Progenitor cell of endocrine pancreas (in vitro differentiated cells): Measurements from ENCODE around the gene ZCWPW1. TPM values are rescaled to one million over a fixed set of nuclear protein-coding genes. Genes with fewer than 3 reads are reported as not detected.

ENCODE experiments used
- DNase-seq: peaks from one replicate; pipeline ENCODE4 v3.0.0; 2021; ENCODE audit warnings: low spot score; ENCODE audit not compliant: unreplicated experiment
- H3K27ac Mint-ChIP-seq: 2 replicates; pipeline ENCODE4 v1.8.0; 2021; ENCODE audit warnings: mild to moderate bottlenecking, moderate library complexity, mixed read lengths
- H3K27me3 Mint-ChIP-seq: 2 replicates; pipeline ENCODE4 v1.8.0; 2021; ENCODE audit warnings: mixed read lengths
- H3K36me3 Mint-ChIP-seq: 2 replicates; pipeline ENCODE4 v1.8.0; 2022; ENCODE audit warnings: mixed read lengths; ENCODE audit not compliant: insufficient read depth
- H3K4me1 Mint-ChIP-seq: 2 replicates; pipeline ENCODE4 v1.8.0; 2021; ENCODE audit warnings: low read depth, mixed read lengths
- H3K4me3 Mint-ChIP-seq: 2 replicates; pipeline ENCODE4 v1.8.0; 2021; ENCODE audit warnings: low read depth, mild to moderate bottlenecking, moderate library complexity, mixed read lengths
- H3K9me3 Mint-ChIP-seq: 2 replicates; pipeline ENCODE4 v1.8.0; 2021; ENCODE audit warnings: low read depth, mixed read lengths
- long read RNA-seq: library from polyadenylated mRNA; unstranded; transcript quantifications from one replicate; pipeline ENCODE4 v2.0.0, GENCODE V29; 2020
- total RNA-seq: library from RNA; stranded (reverse); gene quantifications from 2 replicates; pipeline ENCODE4 v1.2.1, GENCODE V29; 2021
- TF ChIP-seq, protein P1 (sequence below): fragments of 200-600 bp; sonication (generic); IDR thresholded peaks from one replicate; pipeline ENCODE4 v1.5.0; 2021; ENCODE audit warnings: antibody characterized with exemption, mild to moderate bottlenecking; ENCODE audit not compliant: unreplicated experiment

The ZCWPW1 gene, protein sequence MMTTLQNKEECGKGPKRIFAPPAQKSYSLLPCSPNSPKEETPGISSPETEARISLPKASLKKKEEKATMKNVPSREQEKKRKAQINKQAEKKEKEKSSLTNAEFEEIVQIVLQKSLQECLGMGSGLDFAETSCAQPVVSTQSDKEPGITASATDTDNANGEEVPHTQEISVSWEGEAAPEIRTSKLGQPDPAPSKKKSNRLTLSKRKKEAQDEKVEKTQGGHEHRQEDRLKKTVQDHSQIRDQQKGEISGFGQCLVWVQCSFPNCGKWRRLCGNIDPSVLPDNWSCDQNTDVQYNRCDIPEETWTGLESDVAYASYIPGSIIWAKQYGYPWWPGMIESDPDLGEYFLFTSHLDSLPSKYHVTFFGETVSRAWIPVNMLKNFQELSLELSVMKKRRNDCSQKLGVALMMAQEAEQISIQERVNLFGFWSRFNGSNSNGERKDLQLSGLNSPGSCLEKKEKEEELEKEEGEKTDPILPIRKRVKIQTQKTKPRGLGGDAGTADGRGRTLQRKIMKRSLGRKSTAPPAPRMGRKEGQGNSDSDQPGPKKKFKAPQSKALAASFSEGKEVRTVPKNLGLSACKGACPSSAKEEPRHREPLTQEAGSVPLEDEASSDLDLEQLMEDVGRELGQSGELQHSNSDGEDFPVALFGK
- 2.5 and 3.8 TPM in 2 replicates for total RNA-seq
- long read RNA-seq, partial matches to known transcripts = 0 of 2 reads
- long read RNA-seq, other reads (novel, unspliced or antisense) = 2 of 2 reads

- TF ChIP-seq, protein P1, sequence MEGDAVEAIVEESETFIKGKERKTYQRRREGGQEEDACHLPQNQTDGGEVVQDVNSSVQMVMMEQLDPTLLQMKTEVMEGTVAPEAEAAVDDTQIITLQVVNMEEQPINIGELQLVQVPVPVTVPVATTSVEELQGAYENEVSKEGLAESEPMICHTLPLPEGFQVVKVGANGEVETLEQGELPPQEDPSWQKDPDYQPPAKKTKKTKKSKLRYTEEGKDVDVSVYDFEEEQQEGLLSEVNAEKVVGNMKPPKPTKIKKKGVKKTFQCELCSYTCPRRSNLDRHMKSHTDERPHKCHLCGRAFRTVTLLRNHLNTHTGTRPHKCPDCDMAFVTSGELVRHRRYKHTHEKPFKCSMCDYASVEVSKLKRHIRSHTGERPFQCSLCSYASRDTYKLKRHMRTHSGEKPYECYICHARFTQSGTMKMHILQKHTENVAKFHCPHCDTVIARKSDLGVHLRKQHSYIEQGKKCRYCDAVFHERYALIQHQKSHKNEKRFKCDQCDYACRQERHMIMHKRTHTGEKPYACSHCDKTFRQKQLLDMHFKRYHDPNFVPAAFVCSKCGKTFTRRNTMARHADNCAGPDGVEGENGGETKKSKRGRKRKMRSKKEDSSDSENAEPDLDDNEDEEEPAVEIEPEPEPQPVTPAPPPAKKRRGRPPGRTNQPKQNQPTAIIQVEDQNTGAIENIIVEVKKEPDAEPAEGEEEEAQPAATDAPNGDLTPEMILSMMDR = no peak
- peaks cover 13% of the 10 kb centered on the region for H3K4me1 Mint-ChIP-seq
- no peaks in the 10 kb centered on the region for H3K9me3 Mint-ChIP-seq
- peak within 1 kb of the TSS; percentile 98 for H3K4me3 Mint-ChIP-seq
- DNase-seq = peak; percentile 86
- H3K27ac Mint-ChIP-seq = peak within 1 kb of the TSS; percentile 100
- no peaks in the 10 kb centered on the region for H3K27me3 Mint-ChIP-seq
- peaks cover 2% of the 10 kb centered on the region for H3K36me3 Mint-ChIP-seq
These were observed at the start of gene ZCWPW1 for GRCh38 chr7:100428199-100428966. Gene ZCWPW1, minus strand, starts transcription at chr7:100428703. Its CDS starts 8,054 bp downstream, at chr7:100420649.

GRCh38 chr7:100477871-100478267, 49.4 kb upstream of the ZCWPW1 start:
- Mint-ChIP-seq H3K4me3 (peak overlapping the region; percentile 80), H3K4me1 (peaks cover 10% of the 10 kb centered on the region), H3K9me3 (no peaks in the 10 kb centered on the region), H3K36me3 (no peaks in the 10 kb centered on the region), H3K27me3 (no peaks in the 10 kb centered on the region), H3K27ac (no peak overlapping the region)
- TF ChIP-seq, protein P1 = no peak
- DNase-seq = no peak

GRCh38 chr7:100476903-100477870, 48.7 kb upstream of the ZCWPW1 start:
- no peak for DNase-seq
- Mint-ChIP-seq H3K9me3 (no peaks in the 10 kb centered on the region), H3K27ac (peak overlapping the region; percentile 7), H3K4me1 (peaks cover 9% of the 10 kb centered on the region), H3K4me3 (peak overlapping the region; percentile 49), H3K27me3 (no peaks in the 10 kb centered on the region), H3K36me3 (no peaks in the 10 kb centered on the region)
- TF ChIP-seq, protein P1 = no peak

DNA sequence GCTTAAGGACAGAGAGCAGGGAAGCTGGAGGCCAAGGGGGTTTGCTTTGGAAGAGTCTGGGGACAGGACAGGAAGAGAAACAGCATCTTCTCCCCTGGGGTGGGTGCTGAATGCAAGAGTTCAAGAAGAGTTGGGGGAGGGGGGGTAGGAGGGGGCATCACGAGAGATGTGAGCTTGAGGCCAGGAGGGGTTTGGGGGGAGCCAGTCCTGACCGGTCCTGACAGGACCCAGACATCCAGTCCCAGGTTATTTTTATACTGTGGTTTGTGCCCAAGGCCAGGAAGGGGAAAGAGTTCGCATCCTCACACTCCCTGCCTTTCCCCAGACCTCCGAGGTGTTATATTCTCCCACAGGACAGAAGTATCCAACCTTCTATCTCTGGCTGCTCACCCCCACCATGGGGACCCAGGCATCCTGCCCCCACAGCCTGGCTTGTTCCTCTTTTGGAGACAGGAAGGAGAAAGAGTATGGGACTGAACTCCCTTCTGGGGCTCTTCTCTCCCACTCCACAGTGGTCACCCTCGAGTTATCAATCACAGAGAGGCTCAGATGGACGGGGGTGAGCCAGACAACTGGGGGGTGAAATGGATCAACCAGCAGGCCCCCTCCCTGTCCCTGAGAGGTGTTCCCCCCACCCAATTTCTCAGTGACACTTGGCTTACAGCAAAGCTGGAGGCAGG, 47.7 kb upstream of the ZCWPW1 start:
- no peaks in the 10 kb centered on the region for H3K9me3 Mint-ChIP-seq
- no peak overlapping the region for H3K4me3 Mint-ChIP-seq
- no peak overlapping the region for H3K27ac Mint-ChIP-seq
- peaks cover 9% of the 10 kb centered on the region for H3K4me1 Mint-ChIP-seq
- no peak for DNase-seq
- H3K36me3 Mint-ChIP-seq = no peaks in the 10 kb centered on the region
- TF ChIP-seq, protein P1 = no peak
- no peaks in the 10 kb centered on the region for H3K27me3 Mint-ChIP-seq
